ENCODE results near the gene MOB3A. TPM values are rescaled to one million over a fixed set of nuclear protein-coding genes. Genes with fewer than 3 reads are reported as not detected.

The MOB3A gene
- total and polyA plus RNA-seq, 4 donors: 17.7 to 86.6 (median 45.0) TPM

GRCh38 chr19:2055931-2056836 lies 39.9 kb downstream of the MOB3A start:
- Histone ChIP-seq H3K4me3 (no peak overlapping the region), H3K9me3 (ENCODE audit: control insufficient read depth in 4 of 4, insufficient read depth in 3 of 4, low read length in 3 of 4) (no peaks in the 10 kb centered on the region), H3K4me1 (ENCODE audit: control insufficient read depth in 5 of 5, insufficient read depth in 5 of 5, low read length in 5 of 5) (peaks cover 8 to 47% (median 37%) of the 10 kb centered on the region in 5 donors), H3K27me3 (ENCODE audit: control insufficient read depth in 3 of 3, insufficient read depth in 3 of 3, low read length in 2 of 3) (no peaks in the 10 kb centered on the region), H3K36me3 (ENCODE audit: control insufficient read depth in 4 of 4, insufficient read depth in 4 of 4, low read length in 4 of 4) (no peaks in the 10 kb centered on the region), H3K9ac (ENCODE audit: insufficient read depth in 1 of 2, low read length in 2 of 2) (peak overlapping the region; percentile 11 to 68), H3K27ac (ENCODE audit: low read depth in 1 of 2, low read length in 1 of 2) (peak overlapping the region; percentile 73 to 95)
- peak; percentile 84 to 97 (median 87) for DNase-seq
- no peak for ATAC-seq (ENCODE audit: insufficient read depth, low FRiP score)
- 21% methylated on average over 17 to 22 of the region's 22 CpGs for WGBS, 2 donors
- TF ChIP-seq CTCF (IDR thresholded peaks at IDR 0.05; ENCODE audit: control extremely low read depth, extremely low read depth): no peak

DNA sequence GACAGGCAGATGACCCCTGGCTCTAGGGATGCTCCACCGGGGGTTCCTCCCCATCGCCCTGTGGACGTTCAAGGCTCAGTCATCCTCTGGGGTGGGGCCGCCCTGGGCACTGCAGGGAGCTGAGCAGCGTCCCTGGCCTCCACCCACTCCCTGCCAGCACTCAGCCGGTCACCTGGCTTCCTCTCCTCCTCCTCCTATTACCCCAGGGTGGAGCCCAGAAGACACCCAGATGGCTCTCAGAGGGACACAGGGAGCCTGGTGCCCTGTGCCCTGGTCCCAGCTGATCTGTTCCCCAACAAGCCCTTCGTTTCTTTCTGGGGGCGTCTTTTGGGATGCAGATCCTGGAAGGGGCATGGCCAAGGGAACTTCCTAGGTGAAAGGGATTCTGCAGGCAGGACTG lies 41.4 kb downstream of the MOB3A start:
- Histone ChIP-seq H3K27ac (ENCODE audit: low read depth in 1 of 2, low read length in 1 of 2) (peak overlapping the region in 1 of 2 donors; percentile 7), H3K4me1 (ENCODE audit: control insufficient read depth in 5 of 5, insufficient read depth in 5 of 5, low read length in 5 of 5) (peaks cover 8 to 40% (median 35%) of the 10 kb centered on the region in 5 donors), H3K27me3 (ENCODE audit: control insufficient read depth in 3 of 3, insufficient read depth in 3 of 3, low read length in 2 of 3) (no peaks in the 10 kb centered on the region), H3K4me3 (no peak overlapping the region), H3K9me3 (ENCODE audit: control insufficient read depth in 4 of 4, insufficient read depth in 3 of 4, low read length in 3 of 4) (no peaks in the 10 kb centered on the region), H3K9ac (ENCODE audit: insufficient read depth in 1 of 2, low read length in 2 of 2) (no peak overlapping the region), H3K36me3 (ENCODE audit: control insufficient read depth in 4 of 4, insufficient read depth in 4 of 4, low read length in 4 of 4) (no peaks in the 10 kb centered on the region)
- 80 to 83% methylated on average over 8 of the region's 8 CpGs for WGBS, 2 donors
- TF ChIP-seq CTCF (IDR thresholded peaks at IDR 0.05; ENCODE audit: control extremely low read depth, extremely low read depth): no peak
- no peak for DNase-seq
- no peak for ATAC-seq (ENCODE audit: insufficient read depth, low FRiP score)

DNA sequence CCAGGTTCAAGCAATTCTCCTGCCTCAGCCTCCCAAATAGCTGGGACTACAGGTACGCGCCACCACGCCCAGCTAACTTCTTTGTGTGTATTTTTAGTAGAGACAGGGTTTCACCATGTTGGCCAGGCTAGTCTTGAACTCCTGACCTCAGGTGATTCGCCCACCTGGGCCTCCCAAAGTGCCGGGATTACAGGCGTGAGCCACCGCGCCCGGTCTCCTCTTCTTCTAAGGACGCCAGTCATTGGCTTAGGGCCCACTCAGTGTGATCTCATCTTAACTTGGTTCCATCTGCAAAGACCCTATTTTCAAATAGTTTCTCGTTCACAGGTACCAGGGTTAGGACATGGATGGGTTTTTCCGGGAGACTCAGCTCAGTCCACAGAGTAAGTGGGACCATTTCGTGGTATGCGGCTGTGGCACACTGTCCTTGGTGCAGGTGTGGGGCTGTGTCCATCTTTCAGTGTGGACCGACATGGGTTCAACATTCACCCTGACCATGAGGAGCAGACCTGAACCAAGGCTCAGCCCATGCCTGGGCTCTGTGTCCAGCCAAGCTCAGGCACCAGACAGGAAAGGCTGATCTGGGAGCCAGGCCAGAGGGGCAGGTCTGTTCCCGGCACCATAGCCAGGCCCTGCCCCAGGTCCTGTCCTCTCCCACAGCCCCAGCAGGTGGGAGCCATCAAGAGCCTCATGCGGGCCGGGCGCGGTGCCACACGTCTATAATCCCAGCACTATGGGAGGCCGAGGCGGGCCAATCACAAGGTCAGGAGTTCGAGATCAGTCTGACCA lies 42.3 kb downstream of the MOB3A start:
- no peaks in the 10 kb centered on the region for H3K9me3 ChIP-seq (ENCODE audit: control insufficient read depth in 4 of 4, insufficient read depth in 3 of 4, low read length in 3 of 4)
- H3K9ac ChIP-seq (ENCODE audit: insufficient read depth in 1 of 2, low read length in 2 of 2): peak overlapping the region in 1 of 2 donors; percentile 19
- peak overlapping the region in 1 of 2 donors; percentile 7 for H3K27ac ChIP-seq (ENCODE audit: low read depth in 1 of 2, low read length in 1 of 2)
- no peak overlapping the region for H3K4me3 ChIP-seq
- ATAC-seq (ENCODE audit: insufficient read depth, low FRiP score) (no peak), DNase-seq (peak; percentile 75 to 82 (median 78))
- WGBS, 2 donors: 71 to 80% methylated on average over 24 of the region's 24 CpGs
- TF ChIP-seq CTCF (IDR thresholded peaks at IDR 0.05; ENCODE audit: control extremely low read depth, extremely low read depth): no peak
- H3K27me3 ChIP-seq (ENCODE audit: control insufficient read depth in 3 of 3, insufficient read depth in 3 of 3, low read length in 2 of 3): no peaks in the 10 kb centered on the region
- peaks cover 0 to 5% (median 2%) of the 10 kb centered on the region in 4 donors for H3K36me3 ChIP-seq (ENCODE audit: control insufficient read depth in 4 of 4, insufficient read depth in 4 of 4, low read length in 4 of 4)
- H3K4me1 ChIP-seq (ENCODE audit: control insufficient read depth in 5 of 5, insufficient read depth in 5 of 5, low read length in 5 of 5): peaks cover 4 to 44% (median 32%) of the 10 kb centered on the region in 5 donors
